IMR-90 (cell line): ENCODE results near the gene DNAJC28. TPM values are rescaled to one million over a fixed set of nuclear protein-coding genes. Genes with fewer than 3 reads are reported as not detected.

Source experiments
- ATAC-seq: fragments of 200-7000 bp; cut with Tn5 transposase; 2 replicates; pipeline ENCODE4 v1.9.1; 2020; ENCODE audit warnings: low read depth, mild to moderate bottlenecking, moderate library complexity
- BruUV-seq: library from RNA; stranded (reverse); fragments of 400-500 nt; replicated peaks from 2 replicates; lab custom pipeline; 2021; lab: Mats Ljungman, UMichigan
- CTCF ChIA-PET: fragments of 300-600 bp; formaldehyde crosslinking; extraction: SDS; loops from one replicate; lab custom pipeline; 2021; ENCODE audit warnings: antibody characterized with exemption; lab: Yijun Ruan, JAX
- POLR2A ChIA-PET: fragments of 300-600 bp; sonication (Branson Sonifier 250); formaldehyde crosslinking; loops from one replicate; lab custom pipeline; 2022; ENCODE audit warnings: antibody characterized with exemption; ENCODE audit not compliant: unreplicated experiment; lab: Charles Lee
- DNase-seq: peaks from one replicate; pipeline ENCODE4 v3.0.0; 2013
- H2AFZ ChIP-seq: replicated peaks from 2 replicates; pipeline ENCODE3; 2013; ENCODE audit warnings: low read length, mild to moderate bottlenecking; ENCODE audit not compliant: poor library complexity
- H2AK5ac ChIP-seq: 2 replicates; pipeline ENCODE4 v1.6.1; 2013; ENCODE audit warnings: low read depth, low read length, inconsistent platforms
- H2AK9ac ChIP-seq: replicated peaks from 2 replicates; pipeline ENCODE3; 2013; ENCODE audit warnings: mild to moderate bottlenecking, low read depth, low read length, moderate library complexity; ENCODE audit not compliant: poor library complexity
- H2BK120ac ChIP-seq: 2 replicates; pipeline ENCODE4 v1.6.1; 2013; ENCODE audit warnings: low read depth, low read length, inconsistent platforms
- H2BK15ac ChIP-seq: 3 replicates; pipeline ENCODE4 v1.6.1; 2013; ENCODE audit warnings: low read depth, low read length, inconsistent platforms
- H2BK20ac ChIP-seq: 2 replicates; pipeline ENCODE4 v1.6.1; 2013; ENCODE audit warnings: low read depth, mild to moderate bottlenecking, inconsistent platforms, low read length, moderate library complexity
- H2BK5ac ChIP-seq: 2 replicates; pipeline ENCODE4 v1.6.1; 2013; ENCODE audit warnings: mild to moderate bottlenecking, low read depth, low read length, inconsistent platforms; ENCODE audit not compliant: poor library complexity, severe bottlenecking
- H3K14ac ChIP-seq: replicated peaks from 2 replicates; pipeline ENCODE4 v1.6.1; 2013; ENCODE audit warnings: low read depth, low read length, inconsistent platforms
- H3K18ac ChIP-seq: 2 replicates; pipeline ENCODE4 v1.6.1; 2013; ENCODE audit warnings: low read depth, low read length, control low read depth
- H3K23ac ChIP-seq: 2 replicates; pipeline ENCODE4 v1.6.1; 2013; ENCODE audit warnings: low read depth, low read length, inconsistent platforms
- H3K27ac ChIP-seq: 2 replicates; pipeline ENCODE4 v1.5.1; 2013; ENCODE audit warnings: mild to moderate bottlenecking, control low read depth, low read length; ENCODE audit not compliant: insufficient read depth
- H3K27me3 ChIP-seq: 2 replicates; pipeline ENCODE4 v1.6.1; 2013; ENCODE audit warnings: low read length; ENCODE audit not compliant: control insufficient read depth, insufficient read depth
- H3K36me3 ChIP-seq: 2 replicates; pipeline ENCODE4 v1.6.1; 2013; ENCODE audit warnings: low read length, mixed read lengths; ENCODE audit not compliant: control insufficient read depth, insufficient read depth
- H3K4ac ChIP-seq: 2 replicates; pipeline ENCODE4 v1.6.1; 2013; ENCODE audit warnings: low read depth, low read length, inconsistent platforms
- H3K4me1 ChIP-seq: 2 replicates; pipeline ENCODE4 v1.6.1; 2013; ENCODE audit warnings: low read length, mixed read lengths; ENCODE audit not compliant: control insufficient read depth, insufficient read depth
- H3K4me2 ChIP-seq: 2 replicates; pipeline ENCODE4 v1.6.1; 2013; ENCODE audit warnings: low read depth, mild to moderate bottlenecking, control low read depth, low read length, moderate library complexity
- H3K4me3 ChIP-seq: 2 replicates; pipeline ENCODE4 v1.5.1; 2013; ENCODE audit warnings: low read depth, mild to moderate bottlenecking, control low read depth, low read length, moderate library complexity; ENCODE audit not compliant: insufficient read depth
- H3K56ac ChIP-seq: 2 replicates; pipeline ENCODE4 v1.6.1; 2013; ENCODE audit warnings: low read length, inconsistent platforms; ENCODE audit not compliant: insufficient read depth; ENCODE audit errors: extremely low read depth
- H3K79me1 ChIP-seq, 2 experiments: 2 replicates each; pipeline ENCODE4 v1.6.1; 2013; ENCODE audit warnings: low read length in 2 of 2, inconsistent platforms in 1 of 2, low read depth in 1 of 2
- H3K9ac ChIP-seq: 2 replicates; pipeline ENCODE4 v1.6.1; 2013; ENCODE audit warnings: low read depth, low read length, control low read depth
- H3K9me1 ChIP-seq: 2 replicates; pipeline ENCODE4 v1.6.1; 2013; ENCODE audit warnings: low read length, inconsistent platforms; ENCODE audit not compliant: insufficient read depth
- H3K9me3 ChIP-seq: 2 replicates; pipeline ENCODE4 v1.6.1; 2013; ENCODE audit warnings: low read length; ENCODE audit not compliant: control insufficient read depth, insufficient read depth
- H4K20me1 ChIP-seq: 2 replicates; pipeline ENCODE4 v1.6.1; 2013; ENCODE audit warnings: low read length, inconsistent platforms; ENCODE audit not compliant: insufficient read depth
- H4K5ac ChIP-seq: 2 replicates; pipeline ENCODE4 v1.6.1; 2013; ENCODE audit warnings: mild to moderate bottlenecking, low read depth, low read length, control low read depth
- H4K8ac ChIP-seq, 2 experiments: 2 replicates each; pipeline ENCODE4 v1.6.1; 2013; ENCODE audit warnings: low read depth in 2 of 2, low read length in 2 of 2, control low read depth in 1 of 2, inconsistent platforms in 1 of 2
- H4K91ac ChIP-seq: 2 replicates; pipeline ENCODE4 v1.6.1; 2013; ENCODE audit warnings: low read depth, low read length, inconsistent platforms; ENCODE audit not compliant: insufficient read depth
- FOS ChIP-seq: fragments of 150-350 bp; IDR thresholded peaks from 2 replicates; pipeline ENCODE4 v1.6.1; 2016; ENCODE audit warnings: low read depth, low read length
- WGBS, 2 experiments: methylation state at CpG; one replicate each; pipeline versions ENCODE4 v1.1.5 to v1.1.7; 2013; ENCODE audit warnings: missing lambda C conversion rate in 2 of 2; ENCODE audit not compliant: insufficient read length in 1 of 2; ENCODE audit errors: extremely low coverage in 2 of 2; 5-methylcytosine and 5-hydroxymethylcytosine counted together
- dilution Hi-C: fragments of 300-500 bp; cut with HindIII; formaldehyde crosslinking; loops from one replicate; pipeline ENCODE4 v1.14.3; 2018; ENCODE audit warnings: low sequenced_read_pairs; ENCODE audit not compliant: unreplicated experiment
- in situ Hi-C: fragments of 300-500 bp; cut with MboI; formaldehyde crosslinking; loops from 3 replicates; pipeline ENCODE4 v1.14.3; 2019; ENCODE audit warnings: low sequenced_read_pairs, inconsistent platforms, mixed read lengths
- intact Hi-C: fragments of 100-400 bp; cut with micrococcal nuclease; formaldehyde crosslinking; loops from 2 replicates; pipeline ENCODE4 v1.10.0; 2022
- polyA plus RNA-seq, 3 experiments: library from polyadenylated mRNA; depleted of rRNA; stranded (reverse); fragments of >200 nt; gene quantifications; 2 replicates each; pipeline ENCODE4 v1.2.3, GENCODE V29; 2012; ENCODE audit warnings: low replicate concordance in 1 of 3
- total RNA-seq: library from RNA; depleted of rRNA; stranded (reverse); fragments of >200 nt; gene quantifications from 2 replicates; pipeline ENCODE4 v1.2.3, GENCODE V29; 2012

DNAJC28 gene
- total and polyA plus RNA-seq, 2 of the 4 experiments (the other 2 are of a cell fraction), result 0.54 to 0.65 TPM

- H3K4ac ChIP-seq, result no peak overlapping the region
- no peak overlapping the region for H2BK15ac ChIP-seq
- H3K4me1 ChIP-seq, result no peaks in the 10 kb centered on the region
- no peak overlapping the region for H2BK20ac ChIP-seq
- dilution Hi-C loops, result no loop called here
- CTCF ChIA-PET, result no interaction called here
- POLR2A ChIA-PET, result no interaction called here
- no peak overlapping the region for H2BK120ac ChIP-seq
- ATAC-seq (no peak), DNase-seq (no peak)
- no peak overlapping the region for H3K56ac ChIP-seq
- H3K27ac ChIP-seq, result no peak overlapping the region
- H3K9me3 ChIP-seq, result peaks cover 1% of the 10 kb centered on the region; the same call in 1 of the 2 replicates
- WGBS, 2 experiments, result no CpG with 5 or more reads among the region's 3 CpGs
- in situ Hi-C loops, result loop anchor here (25.0 kb wide), 1 partner anchor 486 kb away; no protein-coding TSS in a partner anchor
- H3K36me3 ChIP-seq, result 0 out of 2 replicates have a peak, but pooled peaks cover 2% of the 10 kb centered on the region
- H3K9ac ChIP-seq, result no peak overlapping the region
- no peaks in the 10 kb centered on the region; the same call in 1 of the 2 replicates for H3K9me1 ChIP-seq
- no peak overlapping the region for H2BK5ac ChIP-seq
- intact Hi-C loops, result no loop called here
- no TSS peak for BruUV-seq
- H4K8ac ChIP-seq, result no peak overlapping the region
- peaks cover 8 to 46% of the 10 kb centered on the region in 2 experiments for H3K79me1 ChIP-seq
- no peak overlapping the region for H2AFZ ChIP-seq
- no peak overlapping the region for H2AK9ac ChIP-seq
- no peak overlapping the region for H4K5ac ChIP-seq
- no peak overlapping the region for H3K23ac ChIP-seq
- TF ChIP-seq FOS, result no peak
- H4K91ac ChIP-seq, result no peak overlapping the region
- H2AK5ac ChIP-seq, result no peak overlapping the region
- no peak overlapping the region for H3K4me3 ChIP-seq
- H3K4me2 ChIP-seq, result no peak overlapping the region
- H3K27me3 ChIP-seq, result no peaks in the 10 kb centered on the region
- no peak overlapping the region for H3K14ac ChIP-seq
- H3K18ac ChIP-seq, result no peak overlapping the region
- H4K20me1 ChIP-seq, result 0 out of 2 replicates have a peak, but pooled peaks cover 5% of the 10 kb centered on the region
Measured at GRCh38 chr21:33473344-33473743, 18.2 kb downstream of the DNAJC28 start.
